ENCODE results near the gene SH3BGRL3.
"Not testable (repeated sequence)": the region's sequence is repeated elsewhere in the genome, so short reads cannot be mapped to it uniquely, and the experiment has no call there.

SH3BGRL3 gene

GRCh38 chr1:26291939-26292338 lies 12.1 kb downstream of the SH3BGRL3 start:
- DNase-seq, result no peak

GRCh38 chr1:26292735-26293134 lies 12.8 kb downstream of the SH3BGRL3 start:
- DNase-seq, result not testable (repeated sequence)

GRCh38 chr1:26293911-26294463 lies 14.1 kb downstream of the SH3BGRL3 start:
- DNase-seq, result no peak

GRCh38 chr1:26295194-26296138 lies 15.6 kb downstream of the SH3BGRL3 start:
- DNase-seq, result no peak

GRCh38 chr1:26296340-26297056 lies 16.6 kb downstream of the SH3BGRL3 start:
- DNase-seq, result no peak

GRCh38 chr1:26297057-26297790 lies 17.3 kb downstream of the SH3BGRL3 start:
- no peak for DNase-seq

GRCh38 chr1:26297791-26298124 lies 17.9 kb downstream of the SH3BGRL3 start:
- no peak for DNase-seq

- no peak for DNase-seq
These were observed 20.8 kb downstream of the SH3BGRL3 start for GRCh38 chr1:26300578-26301275.

- DNase-seq, result no peak
These were observed 23.0 kb downstream of the SH3BGRL3 start for GRCh38 chr1:26302733-26303405.

- peak; percentile 64 for DNase-seq
These were observed 25.9 kb downstream of the SH3BGRL3 start for GRCh38 chr1:26305667-26306289.

- peak; percentile 99 for DNase-seq
These were observed 26.7 kb downstream of the SH3BGRL3 start, which contains the start of gene UBXN11 for GRCh38 chr1:26306290-26307229. UBXN11 (minus strand) TSS chr1:26306636; CDS start chr1:26302883, 3,753 bp downstream.

GRCh38 chr1:26307363-26307781 lies 27.5 kb downstream of the SH3BGRL3 start:
- peak; percentile 58 for DNase-seq

- peak; percentile 15 for DNase-seq
These were observed 28.3 kb downstream of the SH3BGRL3 start for GRCh38 chr1:26307966-26308899.

- no peak for DNase-seq
These were observed 34.6 kb downstream of the SH3BGRL3 start for GRCh38 chr1:26314501-26314900.

GRCh38 chr1:26315874-26316850 lies 36.3 kb downstream of the SH3BGRL3 start:
- DNase-seq, result no peak

GRCh38 chr1:26317146-26317545 lies 37.3 kb downstream of the SH3BGRL3 start:
- DNase-seq, result no peak

GRCh38 chr1:26317612-26318337 lies 37.9 kb downstream of the SH3BGRL3 start, which contains the start of gene CD52:
CD52 (plus strand) TSS chr1:26317958; CDS start chr1:26318018, 60 bp downstream.
- no peak for DNase-seq

Data from DMS53 (cell line).